ENCODE measurements around the gene TAF4B.

Gene TAF4B

GRCh38 chr18:26394047-26394654, 167.9 kb downstream of the TAF4B start:
- no peak for DNase-seq

GRCh38 chr18:26397019-26397418, 170.8 kb downstream of the TAF4B start:
- DNase-seq: no peak

- no peak for DNase-seq
Measured at GRCh38 chr18:26403491-26403890, 177.2 kb downstream of the TAF4B start.

GRCh38 chr18:26405190-26405801, 179.1 kb downstream of the TAF4B start:
- no peak for DNase-seq

DNA sequence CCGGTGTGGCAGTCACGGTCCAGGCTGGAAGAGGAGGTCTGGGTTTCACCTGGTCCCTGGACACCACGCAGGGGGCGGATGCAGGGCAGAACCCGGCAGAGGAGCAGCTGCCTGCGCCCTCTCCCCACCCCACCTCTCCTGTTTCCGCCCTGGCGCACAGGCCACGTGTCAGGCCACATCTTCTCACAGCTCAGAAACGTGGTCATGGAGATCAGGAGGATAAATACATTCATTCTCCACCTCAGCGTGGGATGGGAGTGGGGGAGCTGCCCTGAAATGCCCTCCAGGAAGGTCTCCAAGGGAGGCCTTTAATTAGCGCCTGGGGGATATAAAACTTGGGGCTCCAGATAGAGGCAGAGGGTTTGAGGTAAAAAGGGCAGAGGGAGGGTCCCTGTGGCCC, 180.1 kb downstream of the TAF4B start:
- no peak for DNase-seq

DNA sequence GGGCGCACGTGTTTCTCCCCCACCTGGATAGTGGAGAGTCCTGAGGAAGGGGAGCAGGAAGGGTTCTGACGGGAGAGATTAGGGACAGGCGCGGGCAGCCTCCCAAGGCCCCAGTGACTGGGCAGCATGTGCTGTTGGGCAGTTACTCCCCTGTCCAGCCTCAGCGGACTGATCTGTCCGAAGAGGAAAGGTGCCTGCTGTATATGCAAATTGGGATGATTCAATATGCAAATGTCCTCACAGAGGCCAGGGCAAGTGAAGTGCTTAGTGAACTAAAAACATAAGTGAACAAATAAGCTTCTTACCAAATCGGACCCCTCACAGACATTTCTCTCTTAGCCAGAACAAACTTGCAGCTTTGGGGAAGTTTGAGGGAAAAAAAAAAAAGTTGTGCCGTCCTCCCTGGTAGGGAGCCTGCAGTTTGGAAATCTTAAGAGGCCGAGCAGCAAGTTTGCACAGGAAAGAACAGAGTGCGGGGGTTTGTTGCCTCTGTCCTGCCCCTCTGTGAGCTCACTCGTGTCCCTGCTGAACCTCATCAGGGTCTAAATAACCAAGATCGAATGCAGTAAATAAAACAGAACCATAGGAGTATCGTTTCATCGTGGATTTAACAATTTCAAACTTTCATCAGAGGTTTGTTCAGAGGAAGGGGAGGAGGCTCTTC, 180.7 kb downstream of the TAF4B start:
- no peak for DNase-seq

DNA sequence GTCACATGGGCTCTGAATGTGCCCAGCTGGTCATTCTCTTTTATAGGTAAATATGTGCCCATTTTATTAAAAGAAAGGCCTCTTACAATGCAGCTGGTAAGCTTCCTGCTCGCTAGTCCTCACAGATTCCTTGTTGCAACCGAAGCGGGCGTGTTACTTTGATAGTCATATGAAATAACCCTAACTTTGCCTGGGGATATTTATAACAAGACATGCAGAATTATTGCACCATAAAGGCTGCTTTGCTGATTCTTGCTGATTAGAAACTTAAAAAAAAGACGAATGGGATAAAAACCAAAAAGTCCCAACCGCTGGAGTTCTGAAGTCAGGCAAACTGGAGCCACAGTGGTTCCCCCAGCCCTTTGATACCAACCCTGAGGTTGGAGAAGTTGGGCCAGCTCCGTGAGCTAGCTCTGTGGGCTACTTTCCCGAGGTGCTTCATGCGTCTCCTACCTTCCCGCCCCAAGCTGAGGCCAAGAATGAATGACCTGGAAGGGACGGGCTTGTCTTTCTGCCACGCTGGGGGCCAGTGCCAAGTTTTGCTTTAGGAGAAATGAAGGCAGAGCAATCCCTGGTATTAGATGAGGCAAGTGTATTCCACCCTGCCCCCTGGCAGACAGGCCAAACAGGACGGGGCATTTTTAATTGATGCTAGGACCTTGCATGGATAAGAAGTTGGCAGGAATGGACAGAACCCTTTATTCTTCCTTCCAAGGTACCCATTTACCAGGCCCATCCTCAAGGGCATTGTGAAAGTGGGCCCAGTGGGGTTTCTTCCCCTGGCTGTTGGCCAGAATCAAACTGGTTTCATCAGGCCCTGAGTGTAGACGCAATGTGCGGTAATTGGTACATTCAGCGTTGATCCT, 181.7 kb downstream of the TAF4B start:
- DNase-seq: no peak

DNA sequence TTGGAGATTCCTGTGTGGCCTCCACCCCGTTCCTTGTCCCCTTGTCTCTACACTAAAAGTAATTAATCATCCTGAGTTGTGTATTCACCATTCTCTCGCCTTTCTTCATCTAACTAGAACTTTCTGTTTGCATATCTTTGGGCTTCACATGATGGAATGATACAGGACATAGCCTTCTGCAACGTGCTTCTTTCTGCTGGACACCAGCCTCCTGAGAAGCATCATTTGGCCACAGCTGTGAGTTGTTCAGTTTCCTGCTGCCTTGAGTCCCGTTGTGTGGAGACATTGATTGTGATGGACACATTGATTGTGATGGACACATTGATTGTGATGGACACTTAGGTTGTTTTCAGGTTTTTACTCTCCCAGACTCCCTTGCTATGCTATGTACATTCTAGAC, 182.8 kb downstream of the TAF4B start:
- no peak for DNase-seq

DNA sequence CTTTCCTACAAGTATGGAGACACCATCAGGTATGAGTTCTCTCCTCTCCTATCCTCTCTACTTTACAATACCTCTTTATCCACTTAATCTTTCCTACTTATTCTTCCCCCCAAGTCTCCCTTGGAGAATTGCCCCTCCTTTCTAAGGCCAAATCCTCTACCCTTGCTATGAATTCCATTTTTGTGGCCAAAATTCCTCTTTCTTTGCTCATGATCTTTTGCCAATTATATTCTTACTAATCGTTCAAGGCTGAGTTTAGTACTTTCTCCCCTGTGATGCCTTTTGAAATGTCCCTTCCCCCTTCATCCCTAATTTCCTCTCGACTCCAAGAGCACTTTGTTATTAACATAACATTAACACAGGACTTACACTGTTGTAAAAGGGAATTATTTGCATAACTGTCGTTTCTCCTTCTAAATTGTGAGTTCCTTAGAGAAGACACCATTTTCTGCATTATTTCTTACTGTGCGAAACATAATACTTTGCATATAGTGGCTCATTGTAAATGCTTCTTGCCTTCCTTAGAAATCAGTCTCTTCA, 188.7 kb downstream of the TAF4B start:
- no peak for DNase-seq

DNA sequence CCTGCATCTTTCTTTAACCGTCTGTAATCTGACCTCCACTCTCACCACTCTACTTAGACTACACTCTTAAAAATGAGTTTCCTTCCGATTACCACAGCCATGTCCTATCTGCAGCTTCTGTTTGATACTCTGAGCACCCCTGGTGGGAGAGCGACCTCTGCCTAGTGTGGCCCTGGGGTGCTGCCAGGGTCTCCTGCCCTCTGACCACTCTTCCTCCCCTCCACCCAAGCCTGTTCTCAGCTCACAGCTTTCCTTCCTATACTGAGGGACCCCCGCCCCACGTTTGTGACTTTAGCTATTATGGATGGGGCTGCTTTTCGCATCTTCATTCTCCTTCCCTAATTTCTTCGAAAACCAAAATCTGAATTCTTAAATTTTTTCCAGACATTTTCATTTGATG, 189.4 kb downstream of the TAF4B start:
- no peak for DNase-seq

- no peak for DNase-seq
Measured at GRCh38 chr18:26416652-26417150, 190.5 kb downstream of the TAF4B start.

GRCh38 chr18:26417190-26417589, 190.9 kb downstream of the TAF4B start:
- DNase-seq: no peak

- no peak for DNase-seq
Measured at GRCh38 chr18:26418225-26418624, 192.0 kb downstream of the TAF4B start.

DNA sequence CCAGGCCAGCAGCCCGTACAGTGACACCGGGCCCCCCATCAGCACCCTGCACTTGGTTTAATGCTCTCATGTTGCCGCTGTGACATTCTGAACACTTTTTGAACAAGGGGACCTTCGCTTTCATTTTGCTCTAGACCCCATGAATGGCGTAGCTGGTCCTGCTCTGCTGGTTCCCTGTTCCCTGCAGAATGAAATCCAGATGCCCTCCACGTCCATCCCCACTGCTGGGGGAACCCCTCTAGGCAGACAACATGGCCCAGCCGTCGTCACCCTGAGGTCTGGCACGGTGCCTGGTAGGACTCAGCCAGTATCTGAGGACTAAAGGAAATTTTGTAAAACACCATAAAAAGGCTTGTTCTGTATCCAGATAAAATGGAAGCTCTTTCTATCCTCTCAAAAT, 193.5 kb downstream of the TAF4B start:
- no peak for DNase-seq

DNA sequence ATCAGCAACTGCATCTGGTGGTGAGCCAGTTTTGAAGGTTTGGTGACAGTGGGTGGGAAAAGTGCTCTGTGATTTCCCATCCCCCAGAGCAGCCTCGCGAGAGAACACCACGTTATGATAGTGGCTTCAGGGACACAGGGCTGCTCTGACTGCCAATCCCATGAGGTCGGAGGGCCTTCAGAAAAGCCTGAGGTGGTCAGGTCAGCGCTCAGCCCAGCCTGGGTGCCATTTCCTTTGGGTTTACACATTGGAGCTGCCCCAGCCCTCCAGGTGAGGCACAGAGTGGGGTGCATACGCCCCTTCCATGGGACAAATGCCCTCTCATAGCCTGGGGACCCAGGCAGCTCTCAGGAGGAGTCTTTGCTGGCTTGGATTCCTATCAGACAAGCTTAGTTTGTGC, 195.3 kb downstream of the TAF4B start:
- no peak for DNase-seq

DNA sequence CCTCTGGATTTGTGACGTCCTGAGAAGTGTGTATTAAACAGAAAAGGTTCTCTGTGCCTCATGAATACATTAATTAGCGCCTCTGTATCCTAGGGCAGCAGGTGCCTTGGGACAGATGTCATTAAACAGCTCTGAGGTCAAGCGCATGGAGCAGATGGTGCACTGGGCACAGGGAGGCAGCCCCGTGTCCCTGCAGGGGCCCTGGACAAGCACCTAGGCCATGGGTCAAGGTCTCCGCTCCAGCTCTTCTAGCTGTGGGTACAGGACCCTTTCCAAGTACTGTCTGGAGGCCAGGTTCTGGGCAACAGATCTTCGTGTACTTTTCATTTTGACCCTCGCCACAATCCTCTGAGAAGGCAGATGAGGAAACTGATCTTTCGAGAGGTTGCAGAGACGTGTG, 195.7 kb downstream of the TAF4B start:
- DNase-seq: no peak

DNA sequence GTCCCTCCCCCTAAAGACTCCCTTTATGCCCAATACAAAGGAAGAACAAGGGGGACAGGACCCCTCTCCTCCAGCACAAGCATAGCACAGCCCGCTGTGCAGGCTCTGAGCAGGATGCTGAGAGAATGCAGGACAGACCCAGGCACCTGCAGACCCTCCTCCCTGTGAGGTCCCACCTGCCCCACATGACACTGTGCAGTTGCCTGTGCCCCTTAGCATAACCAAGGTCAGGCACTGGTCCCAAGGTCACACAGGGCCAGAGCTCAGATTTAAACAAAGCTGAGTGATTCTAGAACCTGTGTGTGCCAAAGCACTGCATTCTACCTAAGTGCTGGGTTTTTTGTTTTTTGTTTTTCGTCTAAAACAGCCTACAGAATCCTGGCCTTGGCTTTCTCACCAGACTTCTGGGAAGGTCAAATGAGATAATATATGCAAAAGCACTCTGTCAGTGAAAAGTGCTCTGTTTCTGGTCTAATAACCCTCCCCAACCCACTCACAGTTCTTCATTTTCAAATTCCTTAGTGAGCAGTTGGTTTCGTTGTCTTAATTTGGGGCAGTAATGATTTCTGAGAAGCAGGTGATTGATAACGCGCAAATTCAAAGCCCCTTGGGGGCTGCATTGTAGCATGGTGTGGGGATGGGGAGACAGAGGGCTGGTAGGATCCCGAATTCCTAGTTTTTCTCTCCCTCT, 196.4 kb downstream of the TAF4B start:
- DNase-seq: no peak

GRCh38 chr18:26424428-26425147, 198.3 kb downstream of the TAF4B start:
- no peak for DNase-seq

- DNase-seq: no peak
Measured at GRCh38 chr18:26425148-26425531, 198.9 kb downstream of the TAF4B start.

- no peak for DNase-seq
Measured at GRCh38 chr18:26429535-26430226, 203.4 kb downstream of the TAF4B start.
